ENCODE data around the gene ATP6V0A1. TPM values are rescaled to one million over a fixed set of nuclear protein-coding genes. Genes with fewer than 3 reads are reported as not detected.
"Not testable (repeated sequence)": the region's sequence is repeated elsewhere in the genome, so short reads cannot be mapped to it uniquely, and the experiment has no call there.

The ATP6V0A1 gene
- total and polyA plus RNA-seq, 8 donors: 13.1 to 435 (median 80.2) TPM

DNA sequence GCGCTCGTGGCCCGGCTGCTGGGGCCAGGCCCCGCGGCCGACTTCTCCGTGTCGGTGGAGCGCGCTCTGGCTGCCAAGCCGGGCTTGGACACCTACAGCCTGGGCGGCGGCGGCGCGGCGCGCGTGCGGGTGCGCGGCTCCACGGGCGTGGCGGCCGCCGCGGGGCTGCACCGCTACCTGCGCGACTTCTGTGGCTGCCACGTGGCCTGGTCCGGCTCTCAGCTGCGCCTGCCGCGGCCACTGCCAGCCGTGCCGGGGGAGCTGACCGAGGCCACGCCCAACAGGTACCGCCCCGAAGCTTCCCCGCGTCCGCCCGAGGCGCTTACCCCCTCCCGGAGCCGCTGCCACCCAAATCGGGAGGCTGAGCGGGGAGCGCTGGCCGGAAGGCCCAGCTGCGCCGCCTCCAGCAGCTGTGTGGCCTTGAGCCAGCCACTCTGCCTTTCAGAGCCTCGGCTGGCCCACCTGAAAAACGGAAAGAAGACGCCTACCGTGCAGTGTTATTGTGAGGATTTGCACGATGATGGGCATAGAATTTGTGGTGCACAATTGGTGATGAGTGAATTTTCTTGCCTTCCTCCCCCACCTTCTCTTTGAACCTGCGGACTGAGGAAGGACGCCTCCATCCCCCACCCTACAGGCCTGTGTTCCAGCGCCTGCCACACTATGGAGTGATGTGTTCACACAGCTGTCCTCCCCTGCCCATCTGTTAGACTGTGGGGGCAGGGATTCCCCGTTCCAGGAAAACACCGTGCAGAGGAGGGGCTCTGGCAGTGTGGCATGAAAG lies 77.9 kb downstream of the ATP6V0A1 start:
- no peaks in the 10 kb centered on the region for H3K27me3 ChIP-seq
- peak overlapping the region; percentile 93 to 98 (median 97) for H3K27ac ChIP-seq
- peaks cover 29 to 46% (median 41%) of the 10 kb centered on the region in 4 donors for H3K4me1 ChIP-seq
- intact Hi-C loops (cut with DNase I; ENCODE audit: low total_unique reads): no loop called here
- no peaks in the 10 kb centered on the region for H3K9me3 ChIP-seq
- H3K4me3 ChIP-seq: peak overlapping the region; percentile 62 to 73 (median 64)
- H3K36me3 ChIP-seq: peaks cover 20 to 35% (median 30%) of the 10 kb centered on the region in 4 donors
- 0 to 1% (median 1%) methylated on average over 12 to 65 of the region's 65 CpGs for WGBS, 5 donors
- TF ChIP-seq EP300 (IDR thresholded peaks at IDR 0.05) (no peak), CTCF (IDR thresholded peaks at IDR 0.05) (no peak), POLR2AphosphoS5 (IDR thresholded peaks at IDR 0.05) (peak; percentile 35 to 79 (median 52))
- peak; percentile 90 to 93 for DNase-seq

DNA sequence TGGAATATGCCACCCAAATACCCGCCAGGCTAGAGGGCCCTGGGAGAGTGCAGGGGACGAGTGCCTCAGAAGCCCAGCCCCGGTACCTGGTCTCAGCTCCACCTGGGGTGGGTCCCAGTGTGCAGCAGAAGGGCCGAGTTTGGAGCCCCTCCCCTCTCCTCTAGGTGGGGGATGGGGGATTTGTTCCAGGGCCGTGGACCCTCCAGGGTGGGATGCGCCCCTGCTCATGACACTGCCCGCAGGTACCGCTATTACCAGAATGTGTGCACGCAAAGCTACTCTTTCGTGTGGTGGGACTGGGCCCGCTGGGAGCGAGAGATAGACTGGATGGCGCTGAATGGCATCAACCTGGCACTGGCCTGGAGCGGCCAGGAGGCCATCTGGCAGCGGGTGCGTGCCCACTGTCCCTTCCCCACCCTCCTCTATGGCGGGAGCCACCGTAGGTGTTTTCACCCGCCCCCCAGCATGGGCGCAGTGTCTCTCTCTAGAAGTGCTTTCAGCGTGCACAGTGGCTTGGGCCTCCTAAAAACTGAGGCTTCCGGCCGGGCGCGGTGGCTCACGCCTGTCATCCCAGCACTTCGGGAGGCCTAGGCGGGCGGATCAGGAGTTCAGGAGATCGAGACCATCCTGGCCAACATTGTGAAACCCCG lies 78.6 kb downstream of the ATP6V0A1 start:
- no peaks in the 10 kb centered on the region for H3K9me3 ChIP-seq
- H3K4me1 ChIP-seq: peaks cover 30 to 50% (median 38%) of the 10 kb centered on the region in 4 donors
- peaks cover 25 to 42% (median 37%) of the 10 kb centered on the region in 4 donors for H3K36me3 ChIP-seq
- H3K27ac ChIP-seq: peak overlapping the region; percentile 93 to 98 (median 97)
- WGBS, 5 donors: 84 to 87% (median 85%) methylated on average over 26 to 31 of the region's 31 CpGs
- peak overlapping the region; percentile 62 to 73 (median 64) for H3K4me3 ChIP-seq
- no peaks in the 10 kb centered on the region for H3K27me3 ChIP-seq
- TF ChIP-seq POLR2AphosphoS5 (IDR thresholded peaks at IDR 0.05) (no peak), CTCF (IDR thresholded peaks at IDR 0.05) (no peak), POLR2A (IDR thresholded peaks at IDR 0.05) (no peak), EP300 (IDR thresholded peaks at IDR 0.05) (no peak)
- intact Hi-C loops (cut with DNase I; ENCODE audit: low total_unique reads): no loop called here
- DNase-seq: no peak

GRCh38 chr17:42537826-42538451 lies 79.3 kb downstream of the ATP6V0A1 start:
- TF ChIP-seq EP300 (IDR thresholded peaks at IDR 0.05): no peak
- TF ChIP-seq CTCF (IDR thresholded peaks at IDR 0.05): no peak
- no peak for TF ChIP-seq POLR2A (IDR thresholded peaks at IDR 0.05)
- TF ChIP-seq POLR2AphosphoS5 (IDR thresholded peaks at IDR 0.05): no peak

GRCh38 chr17:42538482-42538881 lies 79.8 kb downstream of the ATP6V0A1 start:
- intact Hi-C loops (cut with DNase I; ENCODE audit: low total_unique reads): no loop called here
- H3K27ac ChIP-seq: no peak overlapping the region
- H3K4me1 ChIP-seq: peaks cover 27 to 47% (median 30%) of the 10 kb centered on the region in 4 donors
- TF ChIP-seq EP300 (IDR thresholded peaks at IDR 0.05) (no peak), POLR2AphosphoS5 (IDR thresholded peaks at IDR 0.05) (no peak), POLR2A (IDR thresholded peaks at IDR 0.05) (no peak)
- H3K27me3 ChIP-seq: no peaks in the 10 kb centered on the region
- H3K36me3 ChIP-seq: peaks cover 37 to 54% (median 49%) of the 10 kb centered on the region in 4 donors
- WGBS, 5 donors: 92 to 98% (median 94%) methylated on average over 14 of the region's 14 CpGs
- DNase-seq: no peak
- no peaks in the 10 kb centered on the region for H3K9me3 ChIP-seq
- no peak overlapping the region for H3K4me3 ChIP-seq

More at GRCh38 chr17:42537826-42538451, 79.3 kb downstream of the ATP6V0A1 start:
- WGBS, 5 donors: 89 to 98% (median 96%) methylated on average over 5 of the region's 5 CpGs
- DNase-seq: no peak
- intact Hi-C loops (cut with DNase I; ENCODE audit: low total_unique reads): no loop called here
- no peaks in the 10 kb centered on the region for H3K9me3 ChIP-seq
- peaks cover 30 to 47% (median 31%) of the 10 kb centered on the region in 4 donors for H3K4me1 ChIP-seq
- peak overlapping the region in 1 of 5 donors; percentile 98 for H3K27ac ChIP-seq
- peaks cover 31 to 49% (median 44%) of the 10 kb centered on the region in 4 donors for H3K36me3 ChIP-seq
- peak overlapping the region in 1 of 4 donors; percentile 64 for H3K4me3 ChIP-seq
- no peaks in the 10 kb centered on the region for H3K27me3 ChIP-seq

- intact Hi-C loops (cut with DNase I; ENCODE audit: low total_unique reads); H3K27me3 ChIP-seq; H3K4me3 ChIP-seq; H3K9me3 ChIP-seq; DNase-seq: not testable (repeated sequence)
- 81 to 95% (median 87%) methylated on average over 4 of the region's 4 CpGs for WGBS, 5 donors
- H3K36me3 ChIP-seq: peaks cover 43 to 75% (median 64%) of the 10 kb centered on the region in 4 donors
- H3K4me1 ChIP-seq: peaks cover 18 to 38% (median 24%) of the 10 kb centered on the region in 4 donors
- peak overlapping the region in 3 of 5 donors; percentile 65 to 84 (median 76) for H3K27ac ChIP-seq
Observed at GRCh38 chr17:42540558-42540957, 81.9 kb downstream of the ATP6V0A1 start.
